ENCODE data around the gene FRMD4B.
"Not testable (repeated sequence)": the region's sequence is repeated elsewhere in the genome, so short reads cannot be mapped to it uniquely, and the experiment has no call there.

Gene FRMD4B

GRCh38 chr3:69277403-69277802, 108.5 kb downstream of the FRMD4B start:
- DNase-seq, result not testable (repeated sequence)

- DNase-seq, result no peak
These were observed 109.0 kb downstream of the FRMD4B start for GRCh38 chr3:69276884-69277283.

GRCh38 chr3:69276191-69276590, 109.7 kb downstream of the FRMD4B start:
- not testable (repeated sequence) for DNase-seq

GRCh38 chr3:69273896-69274295, 112.0 kb downstream of the FRMD4B start:
- no peak for DNase-seq

GRCh38 chr3:69272556-69272955, 113.3 kb downstream of the FRMD4B start:
- no peak for DNase-seq

- DNase-seq, result no peak
These were observed 114.8 kb downstream of the FRMD4B start for GRCh38 chr3:69271098-69271497.

GRCh38 chr3:69266585-69266984, 119.3 kb downstream of the FRMD4B start:
- DNase-seq, result no peak

- not testable (repeated sequence) for DNase-seq
These were observed 119.8 kb downstream of the FRMD4B start for GRCh38 chr3:69266071-69266470.

GRCh38 chr3:69260843-69261405, 125.0 kb downstream of the FRMD4B start:
- not testable (repeated sequence) for DNase-seq

GRCh38 chr3:69260216-69260787, 125.6 kb downstream of the FRMD4B start:
- no peak for DNase-seq

- no peak for DNase-seq
These were observed 126.8 kb downstream of the FRMD4B start for GRCh38 chr3:69259125-69259524.

GRCh38 chr3:69255928-69256327, 130.0 kb downstream of the FRMD4B start:
- DNase-seq, result no peak

GRCh38 chr3:69254351-69254750, 131.5 kb downstream of the FRMD4B start:
- DNase-seq, result no peak

GRCh38 chr3:69252631-69253030, 133.3 kb downstream of the FRMD4B start:
- no peak for DNase-seq

- no peak for DNase-seq
These were observed 133.7 kb downstream of the FRMD4B start for GRCh38 chr3:69252141-69252540.

GRCh38 chr3:69251078-69251805, 134.6 kb downstream of the FRMD4B start:
- DNase-seq, result no peak

- DNase-seq, result peak; percentile 36
These were observed 135.9 kb downstream of the FRMD4B start for GRCh38 chr3:69250014-69250413.

- no peak for DNase-seq
These were observed 136.9 kb downstream of the FRMD4B start for GRCh38 chr3:69249001-69249400.

GRCh38 chr3:69248436-69248835, 137.5 kb downstream of the FRMD4B start:
- no peak for DNase-seq

- DNase-seq, result no peak
These were observed 139.3 kb downstream of the FRMD4B start for GRCh38 chr3:69246612-69247011.

- DNase-seq, result no peak
These were observed 141.8 kb downstream of the FRMD4B start for GRCh38 chr3:69244039-69244438.

GRCh38 chr3:69241769-69242168, 144.1 kb downstream of the FRMD4B start:
- no peak for DNase-seq

GRCh38 chr3:69240651-69241568, 145.0 kb downstream of the FRMD4B start:
- no peak for DNase-seq

Measured in activated effector memory CD4-positive, alpha-beta T cell treated with Interleukin-2 at 50 U/mL for 16 hours (primary cell).